ENCODE data around the gene NEURL1.
"Not testable (repeated sequence)": the region's sequence is repeated elsewhere in the genome, so short reads cannot be mapped to it uniquely, and the experiment has no call there.

NEURL1 gene

DNA sequence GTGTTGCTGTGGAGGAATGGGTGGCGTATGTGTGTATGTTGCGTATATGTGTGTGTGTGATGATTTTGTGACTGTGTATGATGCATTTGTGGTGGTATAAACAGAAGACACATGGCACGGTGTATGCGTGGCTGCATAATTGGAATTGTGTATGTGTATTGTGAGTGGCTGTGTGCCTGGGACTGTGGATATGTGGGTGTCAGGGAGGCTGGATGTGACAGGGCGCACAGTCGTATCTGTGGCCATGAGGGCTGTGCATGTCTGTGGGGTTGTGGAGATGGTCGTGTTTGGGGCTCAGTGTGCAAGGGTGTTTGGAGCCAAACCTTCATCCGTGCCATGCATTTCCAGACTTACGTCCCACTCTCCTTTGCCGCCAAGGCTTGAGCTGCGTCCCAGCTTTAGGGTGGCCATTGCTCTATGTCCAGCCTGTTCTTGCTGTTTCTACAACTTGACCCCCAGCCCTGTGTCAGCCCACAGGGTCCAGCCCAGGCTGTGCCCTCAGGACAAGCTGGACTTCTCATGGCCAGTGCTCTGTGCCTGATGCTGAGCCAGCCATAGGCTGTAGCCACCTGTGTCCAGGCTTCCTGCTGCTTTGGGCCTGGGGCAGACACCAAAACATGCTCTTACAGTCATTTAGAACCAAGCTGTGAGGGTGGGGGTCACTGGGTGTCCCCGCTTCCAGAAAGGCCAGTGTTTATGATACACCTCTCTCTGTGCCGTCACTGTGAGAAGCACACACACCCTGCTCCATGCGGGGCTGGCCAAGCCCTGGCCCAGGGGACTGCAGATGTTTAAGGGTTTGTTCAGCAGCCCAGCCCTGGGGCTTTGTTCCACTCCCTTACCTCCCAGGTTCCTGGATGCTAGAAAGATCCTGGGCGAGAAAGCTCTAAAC is 127.6 kb downstream of the NEURL1 start:
- DNase-seq (ENCODE audit: low spot score): no peak

DNA sequence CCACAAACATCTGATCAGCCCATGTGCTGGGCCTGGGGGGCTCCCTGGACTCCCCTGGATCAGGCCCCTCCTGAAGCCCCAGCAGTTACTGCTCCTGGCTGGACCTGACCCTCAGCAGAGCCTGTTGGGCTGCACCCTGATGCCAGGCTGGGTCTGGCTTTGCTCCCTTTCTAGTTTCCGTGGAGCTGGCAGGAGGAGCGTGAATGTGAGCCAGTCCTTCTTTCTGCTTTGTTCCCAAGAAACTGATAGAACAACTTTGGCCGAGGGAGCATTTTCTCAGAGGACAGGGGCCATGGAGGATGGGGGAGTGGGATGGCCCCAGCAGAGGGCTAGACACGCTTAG is 128.2 kb downstream of the NEURL1 start:
- DNase-seq (ENCODE audit: low spot score): no peak

DNA sequence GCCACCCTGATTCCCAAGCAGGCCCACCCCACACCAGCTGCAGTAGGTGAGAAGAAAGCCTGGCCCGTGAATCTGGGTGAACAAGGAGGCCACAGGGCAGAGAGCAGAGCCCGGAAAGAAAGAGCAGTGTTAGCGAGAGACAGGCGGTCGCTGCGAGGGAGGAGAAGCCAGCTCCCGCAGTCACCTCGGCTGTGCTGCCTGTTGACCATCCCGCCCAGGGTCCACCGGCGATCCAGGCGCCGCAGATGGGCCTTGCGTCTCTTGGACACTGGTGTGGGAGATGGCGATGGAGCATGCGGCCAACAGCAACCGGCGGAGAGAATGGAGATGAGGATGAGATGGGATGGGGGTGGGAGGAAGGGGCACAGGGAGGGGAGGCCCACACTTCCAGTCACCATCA is 128.8 kb downstream of the NEURL1 start:
- no peak for DNase-seq (ENCODE audit: low spot score)

DNA sequence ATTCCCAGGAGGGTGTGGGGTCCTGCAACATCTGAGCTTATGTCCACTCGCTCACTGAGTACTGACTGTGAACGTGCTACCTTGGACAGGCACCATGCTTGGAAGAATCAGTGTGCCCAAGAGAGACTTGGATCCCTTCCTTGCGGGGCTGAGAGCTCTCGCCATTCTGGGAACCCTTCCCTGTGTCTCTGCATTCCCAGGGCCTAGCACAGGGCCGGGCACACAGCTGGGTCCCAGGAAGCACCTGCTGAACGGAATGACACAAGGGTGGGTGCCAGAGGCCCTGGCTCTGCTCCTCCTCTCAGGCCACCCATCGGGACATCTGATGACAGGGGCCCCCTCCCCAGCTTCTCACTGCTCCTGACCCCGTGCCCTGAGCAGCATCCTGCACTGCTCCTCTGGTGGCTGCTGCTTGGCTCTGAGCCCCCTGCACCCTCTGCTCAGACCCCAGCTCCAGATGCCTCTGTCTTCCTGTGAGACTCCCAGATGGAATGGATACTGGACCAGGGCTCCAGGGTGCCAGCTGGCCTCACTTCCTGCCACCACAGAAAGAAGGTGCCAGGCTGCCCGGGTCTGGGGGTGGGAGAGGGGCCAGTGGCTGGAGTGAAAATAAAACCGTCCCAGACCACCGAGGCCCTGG is 129.6 kb downstream of the NEURL1 start:
- no peak for DNase-seq (ENCODE audit: low spot score)

DNA sequence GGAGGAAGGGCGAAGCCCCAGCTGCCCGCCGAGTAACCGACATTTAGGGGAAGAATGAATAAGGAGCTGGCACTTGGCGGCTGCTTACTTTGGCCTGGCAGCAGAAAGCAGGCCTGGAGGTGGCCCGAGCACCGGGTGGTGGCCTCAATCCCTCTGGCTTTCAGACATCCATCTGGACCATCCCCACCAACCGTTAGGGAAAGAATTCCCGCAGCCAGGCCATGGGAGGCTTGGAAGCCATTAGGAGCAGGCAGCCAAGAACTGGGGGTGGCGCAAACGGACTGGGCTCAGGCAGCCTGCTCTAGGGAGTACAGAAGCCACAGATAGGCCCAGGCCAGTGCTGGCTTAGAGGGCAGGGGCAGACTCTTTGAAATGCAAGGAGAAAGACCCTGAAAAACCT is 132.7 kb downstream of the NEURL1 start:
- DNase-seq (ENCODE audit: low spot score): no peak

DNA sequence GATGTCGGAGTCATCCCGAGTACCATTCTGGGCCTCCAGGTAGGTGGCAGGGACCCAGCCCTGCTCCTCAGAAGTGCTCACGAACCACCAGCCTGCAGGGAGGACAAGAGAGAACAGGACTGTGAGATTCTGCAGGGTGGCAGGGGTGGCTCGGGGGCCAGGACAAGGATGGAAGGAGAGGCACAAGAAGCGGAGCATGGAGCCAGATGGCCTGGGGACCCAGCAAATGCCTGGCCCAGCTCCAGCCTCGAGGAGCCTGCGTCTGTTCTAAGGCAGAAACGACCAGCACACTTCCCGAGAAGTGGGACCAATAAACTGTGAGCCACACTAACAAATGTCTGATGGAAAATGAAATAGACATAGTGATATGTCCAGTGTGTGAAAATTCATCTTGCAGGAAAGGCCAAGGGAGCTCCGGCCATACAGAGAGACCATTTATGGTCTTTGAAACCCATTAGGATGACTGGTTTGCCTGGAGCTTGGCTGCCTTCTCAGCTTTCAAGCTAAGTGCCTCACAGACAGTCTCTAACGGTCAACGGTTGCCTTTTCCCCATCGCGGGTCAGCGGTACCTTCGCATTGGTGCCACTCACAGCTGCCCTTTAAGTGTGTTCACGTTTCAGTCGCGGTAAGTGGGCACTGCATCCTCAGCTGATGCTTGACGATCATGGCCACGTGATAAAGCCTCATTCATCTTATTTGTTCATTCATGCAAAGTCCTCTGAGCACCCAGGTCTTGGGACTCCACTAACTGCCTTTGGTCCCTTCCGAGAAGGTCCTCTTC is 133.8 kb downstream of the NEURL1 start:
- DNase-seq (ENCODE audit: low spot score): no peak

DNA sequence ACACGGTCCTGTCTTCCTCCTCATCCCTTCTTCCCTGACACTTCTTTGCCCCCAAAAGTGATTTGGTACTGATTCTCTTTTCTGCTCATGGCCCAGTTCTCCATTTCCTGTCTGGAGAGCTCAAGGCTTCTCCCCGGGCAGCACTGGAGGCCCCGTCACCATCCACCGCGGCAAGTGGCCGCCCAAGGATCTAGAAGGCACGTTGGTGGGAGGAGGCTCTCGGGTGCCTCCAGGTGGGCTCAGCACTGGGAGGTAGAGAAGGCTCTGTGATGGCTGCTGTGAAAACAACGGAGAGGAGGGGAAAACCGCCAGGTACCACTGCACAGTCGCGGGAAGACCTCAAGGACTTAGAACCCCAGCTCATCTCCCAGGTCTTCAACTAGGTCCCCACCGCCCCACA is 134.4 kb downstream of the NEURL1 start:
- no peak for DNase-seq (ENCODE audit: low spot score)

DNA sequence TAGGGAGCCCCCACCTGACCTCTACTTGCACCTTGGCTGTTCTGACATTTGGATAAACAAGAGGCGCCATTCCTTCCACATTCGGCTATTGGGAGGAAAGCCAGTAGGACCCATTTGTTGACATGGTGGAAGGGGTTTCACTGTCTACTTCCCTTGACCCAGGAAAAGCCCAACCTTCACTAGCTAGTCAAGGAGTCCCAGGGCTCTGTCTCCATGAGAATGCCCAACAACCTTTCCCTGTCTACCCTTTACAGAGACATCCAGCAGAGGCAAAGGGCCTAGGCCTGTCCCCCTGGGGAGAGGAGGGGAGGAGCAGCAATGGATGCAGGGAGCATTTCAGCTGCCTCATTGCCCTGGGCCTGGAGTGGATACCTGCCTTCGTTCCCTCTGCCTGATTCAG is 136.1 kb downstream of the NEURL1 start:
- no peak for DNase-seq (ENCODE audit: low spot score)

DNA sequence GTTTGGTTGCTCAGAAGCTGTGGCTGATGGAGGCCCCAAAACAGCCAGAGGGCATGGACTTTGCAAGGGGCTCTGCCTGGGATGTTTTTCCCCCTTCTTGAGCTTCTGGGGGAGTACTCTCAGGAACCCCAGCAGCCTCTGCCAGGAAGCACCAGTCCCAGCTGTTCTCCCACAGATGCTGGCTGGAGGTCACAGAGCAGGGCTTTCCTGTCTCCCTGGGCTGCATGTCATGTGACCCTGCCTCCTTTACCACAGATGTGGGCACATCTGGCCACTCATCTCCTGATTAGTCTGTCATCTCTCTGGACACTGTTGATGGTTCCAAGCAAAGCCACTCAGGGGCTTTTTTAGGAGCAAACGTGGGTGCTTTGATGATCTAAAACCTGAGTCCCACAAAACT is 136.7 kb downstream of the NEURL1 start:
- no peak for DNase-seq (ENCODE audit: low spot score)

DNA sequence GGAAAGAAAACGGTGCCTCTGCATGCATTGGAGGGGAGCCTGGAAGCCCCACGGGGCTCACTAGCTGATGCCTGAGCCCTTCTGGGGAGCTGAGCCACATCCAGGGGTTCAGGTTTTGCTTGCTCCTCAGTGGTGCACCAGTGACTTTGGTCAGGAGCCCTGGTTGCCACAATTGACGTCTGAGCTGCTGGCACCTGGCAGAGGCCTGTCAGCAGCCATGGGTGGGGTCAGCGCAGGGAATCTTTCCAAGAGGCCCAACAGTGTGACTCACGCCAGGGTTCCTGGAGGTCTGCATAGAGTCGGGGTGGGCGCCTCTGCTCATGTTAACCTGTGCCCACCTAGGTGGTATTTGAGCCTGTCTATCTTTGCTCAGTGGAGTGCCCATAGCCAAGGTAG is 138.7 kb downstream of the NEURL1 start:
- no peak for DNase-seq (ENCODE audit: low spot score)

DNA sequence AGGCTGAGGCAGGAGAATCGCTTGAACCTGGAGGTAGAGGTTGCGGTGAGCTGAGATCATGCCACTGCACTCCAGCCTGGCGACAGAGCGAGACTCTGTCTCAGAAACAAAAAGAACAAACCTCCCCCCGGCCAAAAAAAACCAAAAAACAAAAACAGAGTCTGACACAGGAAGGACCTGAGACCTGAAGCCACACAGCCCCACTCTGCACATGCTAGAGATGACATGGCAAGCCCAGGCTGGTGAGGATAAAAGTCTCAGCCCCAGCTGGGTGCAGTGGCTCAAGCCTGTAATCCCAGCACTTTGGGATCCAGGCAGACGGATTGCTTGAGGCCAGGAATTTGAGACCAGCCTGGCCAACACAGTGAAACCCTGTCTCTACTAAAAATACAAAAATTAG is 139.4 kb downstream of the NEURL1 start:
- not testable (repeated sequence) for DNase-seq (ENCODE audit: low spot score)

DNA sequence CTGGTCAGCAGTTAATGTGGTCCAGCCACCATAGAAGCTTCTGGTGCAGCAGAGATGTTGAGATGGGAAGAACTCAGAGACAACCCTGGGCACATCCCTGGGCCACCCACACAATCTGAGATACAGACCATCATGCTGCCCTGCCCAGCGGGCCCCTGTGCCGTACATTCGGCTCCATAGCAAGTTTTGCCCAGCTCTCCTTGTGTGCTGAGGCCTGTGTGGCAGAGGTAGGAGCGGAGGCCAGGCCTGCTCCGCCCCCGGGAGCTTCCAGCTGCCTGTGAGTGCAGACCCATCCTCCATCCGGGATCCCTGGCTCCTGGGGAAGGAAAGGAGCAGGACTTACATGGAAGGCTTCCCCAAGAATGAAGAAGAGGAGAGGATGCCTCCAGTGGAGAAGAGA is 140.3 kb downstream of the NEURL1 start:
- no peak for DNase-seq (ENCODE audit: low spot score)

DNA sequence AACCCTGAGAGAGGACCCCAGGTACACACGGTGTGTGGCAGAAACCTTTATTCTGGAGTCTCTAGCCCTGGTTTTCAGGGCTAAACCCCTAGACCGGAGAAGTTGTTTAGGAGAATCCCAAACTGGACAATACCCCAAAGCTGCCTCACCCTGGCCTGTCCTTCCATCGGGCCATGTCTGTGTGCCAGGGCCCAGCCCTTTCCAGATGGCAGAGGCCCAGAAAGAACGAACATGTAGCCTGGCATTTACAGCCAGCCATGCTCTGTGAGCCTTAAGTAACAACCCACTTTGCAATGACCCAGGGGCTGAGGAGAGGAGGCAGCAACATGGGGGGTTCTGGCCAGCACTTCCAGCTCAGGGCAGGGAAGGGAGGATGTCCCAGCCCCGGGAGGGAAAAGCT is 142.1 kb downstream of the NEURL1 start:
- DNase-seq (ENCODE audit: low spot score): no peak

DNA sequence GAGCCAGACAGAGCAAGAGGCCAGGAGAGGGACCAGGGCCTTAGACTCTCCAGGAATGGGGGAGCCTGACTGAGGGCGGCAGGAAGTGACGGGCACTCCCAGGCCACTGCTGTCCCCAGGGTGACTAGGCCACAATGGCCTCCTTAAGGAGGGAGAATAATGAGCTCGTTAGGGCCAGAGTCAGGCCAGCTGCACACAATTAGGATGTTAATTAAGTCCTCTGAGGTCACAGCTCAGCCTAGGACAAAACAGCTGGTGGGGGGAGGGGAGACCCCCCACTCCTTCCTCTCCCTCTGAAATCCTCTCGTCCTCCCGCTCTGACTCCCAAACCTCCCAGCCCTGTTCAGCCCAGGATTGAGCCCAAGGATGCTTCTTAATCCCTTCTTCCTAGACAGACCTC is 143.0 kb downstream of the NEURL1 start:
- no peak for DNase-seq (ENCODE audit: low spot score)

DNA sequence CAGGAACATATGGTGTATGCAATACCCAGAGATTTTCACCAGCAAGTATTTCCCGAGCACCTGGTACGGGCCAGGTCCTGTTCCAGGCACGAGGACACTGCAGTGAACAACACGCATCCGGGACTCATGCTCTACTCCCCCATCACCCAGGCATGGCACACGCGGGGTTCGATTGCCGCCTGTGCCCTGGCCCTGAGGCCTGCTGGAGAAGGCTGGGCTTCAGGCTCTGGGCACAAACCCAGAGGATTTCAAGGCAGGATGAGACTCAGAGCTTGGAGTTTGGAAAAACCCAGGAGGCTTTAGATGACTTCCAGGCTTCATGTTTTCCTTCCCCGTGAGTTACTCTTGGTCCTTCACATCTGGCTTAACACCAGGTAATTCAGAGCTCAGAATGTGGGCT is 143.5 kb downstream of the NEURL1 start:
- no peak for DNase-seq (ENCODE audit: low spot score)

DNA sequence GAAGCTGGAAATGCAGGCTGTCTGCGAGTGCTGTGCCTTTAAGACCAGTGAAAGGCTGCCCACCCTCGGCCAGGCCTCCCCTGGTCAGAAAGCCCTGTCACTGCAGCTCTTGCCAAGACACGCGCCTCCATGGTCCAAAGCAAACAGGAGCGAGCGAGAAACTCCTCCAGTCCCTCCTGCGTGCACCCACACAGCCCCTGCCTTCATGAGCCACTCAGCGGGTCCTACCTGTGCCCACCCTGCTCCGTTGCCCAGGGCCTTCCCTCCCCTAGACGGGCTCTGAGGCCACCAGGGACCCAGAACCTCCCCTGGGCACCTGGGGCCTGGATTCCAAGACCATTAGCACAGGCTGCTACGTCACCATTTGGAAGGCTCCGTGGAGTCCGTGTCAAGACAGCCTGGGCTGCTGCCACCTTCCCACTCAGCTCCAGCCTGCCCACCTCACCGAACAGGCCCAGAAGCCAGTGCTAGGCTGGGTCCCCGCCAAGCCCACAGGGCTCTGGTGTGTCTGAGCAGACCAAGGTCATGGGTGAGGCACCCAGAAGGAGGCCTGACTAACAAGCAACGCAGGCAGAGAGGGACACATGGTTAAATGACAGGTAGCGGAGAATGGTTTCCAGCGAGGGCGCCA is 144.5 kb downstream of the NEURL1 start:
- DNase-seq (ENCODE audit: low spot score): no peak

DNA sequence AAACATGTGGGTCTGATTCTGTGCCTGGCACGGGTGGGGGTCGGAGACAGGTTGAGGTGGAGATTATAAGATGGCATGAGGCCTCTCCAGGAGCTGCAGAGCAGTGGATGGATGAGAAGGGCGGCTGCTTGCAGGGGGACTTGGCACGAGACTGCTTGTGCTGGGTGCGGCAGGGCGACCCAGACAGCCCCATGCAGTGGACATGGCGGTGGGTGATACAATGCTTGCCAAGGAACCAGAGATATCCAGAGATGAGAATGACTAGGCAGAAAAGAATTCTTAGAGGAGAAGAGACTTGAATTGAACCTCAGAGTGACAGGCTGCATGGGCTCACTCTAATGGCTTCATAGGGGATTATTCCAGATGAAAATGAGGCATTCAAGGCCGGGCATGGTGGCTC is 145.4 kb downstream of the NEURL1 start:
- no peak for DNase-seq (ENCODE audit: low spot score)

DNA sequence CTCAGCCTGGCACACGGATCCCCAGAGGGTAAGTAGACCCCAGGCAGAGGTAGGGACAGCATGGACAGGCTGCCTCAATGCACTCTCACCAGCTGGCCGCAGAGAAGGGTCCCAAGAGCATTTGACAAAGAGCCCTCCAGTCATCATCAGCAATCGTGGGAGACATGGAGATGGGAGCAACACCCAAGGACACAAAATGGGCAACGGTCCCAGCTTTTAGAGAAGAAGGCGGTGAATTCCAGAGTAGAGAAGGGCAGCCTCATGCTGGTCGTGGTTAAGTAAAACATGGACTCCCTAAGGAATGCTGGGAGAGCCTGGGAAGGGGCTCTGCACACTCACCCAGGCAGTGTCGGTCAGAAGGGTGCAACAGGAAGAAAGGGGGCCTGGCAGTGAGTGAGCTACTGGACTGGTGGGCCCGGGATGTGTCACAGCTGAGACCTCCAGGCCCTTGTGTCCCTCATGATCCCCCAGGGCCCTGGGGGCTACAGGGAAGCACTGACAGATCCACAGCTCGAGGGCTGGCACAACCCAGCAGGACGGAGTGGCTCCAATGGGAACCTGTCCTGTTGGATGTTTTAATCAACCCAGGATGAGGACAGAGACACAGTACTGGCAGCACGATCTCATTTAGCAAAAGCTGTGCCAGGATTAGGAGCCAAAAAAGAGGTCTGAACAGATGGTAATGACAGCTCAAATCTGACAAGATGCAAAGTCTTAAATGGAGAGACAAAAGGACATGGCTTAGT is 147.1 kb downstream of the NEURL1 start:
- no peak for DNase-seq (ENCODE audit: low spot score)

DNA sequence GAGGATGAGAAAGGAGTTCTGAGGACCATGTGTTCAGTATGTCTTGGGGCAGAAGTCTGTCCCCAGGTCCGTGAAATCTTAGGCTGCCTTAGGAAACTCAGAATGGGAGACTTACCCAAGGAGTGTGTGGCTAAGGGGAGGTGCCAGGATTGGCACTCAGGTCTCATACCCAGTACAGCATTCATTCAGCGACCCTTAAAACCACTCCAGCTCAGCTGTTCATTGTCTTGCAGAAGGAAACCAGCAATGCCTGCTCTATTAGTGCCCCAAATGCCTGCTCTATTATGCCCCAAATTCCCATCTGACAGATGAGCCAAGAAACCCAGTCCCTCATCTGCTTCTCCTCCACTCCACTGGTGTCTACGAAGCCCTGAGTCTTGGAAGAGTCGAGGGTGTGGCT is 147.8 kb downstream of the NEURL1 start:
- no peak for DNase-seq (ENCODE audit: low spot score)
